OCI-LY1 (cell line): ENCODE data around the gene CCDC78.

Experiments
- H2AFZ ChIP-seq: fragments of 200-600 bp; sonication (generic), shearing (Covaris generic); 2 replicates; pipeline ENCODE4 v1.6.0; 2014; ENCODE audit warnings: antibody characterized with exemption, mild to moderate bottlenecking, low read length
- H3F3A ChIP-seq: fragments of 200-600 bp; sonication (generic), shearing (Covaris generic); 2 replicates; pipeline ENCODE4 v1.6.0; 2014; ENCODE audit warnings: mild to moderate bottlenecking, antibody characterized with exemption, low read length, moderate library complexity; ENCODE audit not compliant: insufficient read depth
- H3K27ac ChIP-seq: fragments of 200-600 bp; sonication (generic); 2 replicates; pipeline ENCODE4 v1.5.1; 2014; ENCODE audit warnings: low read length, mixed run types, mild to moderate bottlenecking, low read depth; ENCODE audit not compliant: poor library complexity, severe bottlenecking
- H3K27me3 ChIP-seq: fragments of 200-600 bp; sonication (generic); 2 replicates; pipeline ENCODE4 v1.6.0; 2014; ENCODE audit warnings: antibody characterized with exemption, mild to moderate bottlenecking, low read length, moderate library complexity; ENCODE audit not compliant: insufficient read depth
- H3K36me3 ChIP-seq: fragments of 200-600 bp; sonication (generic); 2 replicates; pipeline ENCODE4 v1.6.1; 2014; ENCODE audit warnings: mild to moderate bottlenecking, antibody characterized with exemption, low read length, moderate library complexity, mixed read lengths; ENCODE audit not compliant: insufficient read depth
- H3K4me1 ChIP-seq: fragments of 200-600 bp; sonication (generic); 2 replicates; pipeline ENCODE4 v1.5.1; 2014; ENCODE audit warnings: mild to moderate bottlenecking, low read length, moderate library complexity; ENCODE audit not compliant: insufficient read depth, severe bottlenecking
- H3K4me2 ChIP-seq: fragments of 200-600 bp; sonication (generic), shearing (Covaris generic); 2 replicates; pipeline ENCODE4 v1.6.1; 2014; ENCODE audit warnings: low read length
- H3K4me3 ChIP-seq: fragments of 200-600 bp; sonication (generic); 2 replicates; pipeline ENCODE4 v1.5.1; 2014; ENCODE audit warnings: low read length, low read depth, mild to moderate bottlenecking, mixed read lengths; ENCODE audit not compliant: poor library complexity, severe bottlenecking
- H3K79me2 ChIP-seq: fragments of 200-600 bp; shearing (Covaris generic); 2 replicates; pipeline ENCODE4 v1.6.1; 2016; ENCODE audit warnings: mixed run types, low read length, mixed read lengths; ENCODE audit not compliant: insufficient read depth
- H3K9ac ChIP-seq: fragments of 200-600 bp; sonication (generic), shearing (Covaris generic); 2 replicates; pipeline ENCODE4 v1.6.1; 2014; ENCODE audit warnings: mild to moderate bottlenecking, low read length, mixed read lengths
- H3K9me2 ChIP-seq: fragments of 200-600 bp; sonication (generic), shearing (Covaris generic); 2 replicates; pipeline ENCODE4 v1.6.1; 2014; ENCODE audit warnings: low read depth, mild to moderate bottlenecking, low read length, mixed read lengths
- H3K9me3 ChIP-seq: fragments of 200-600 bp; shearing (Covaris generic); 2 replicates; pipeline ENCODE4 v1.6.1; 2014; ENCODE audit warnings: low read length, mixed read lengths
- H4K20me1 ChIP-seq: fragments of 200-600 bp; sonication (generic), shearing (Covaris generic); 2 replicates; pipeline ENCODE4 v1.6.0; 2016; ENCODE audit warnings: mild to moderate bottlenecking, low read length; ENCODE audit not compliant: insufficient read depth
- CTCF ChIP-seq: fragments of 200-600 bp; sonication (generic), shearing (Covaris generic); IDR thresholded peaks from 2 replicates; pipeline ENCODE4 v1.5.1; 2017; ENCODE audit warnings: mild to moderate bottlenecking, antibody characterized with exemption, low read length, moderate library complexity, mixed read lengths
- EZH2 ChIP-seq: fragments of 200-600 bp; sonication (generic), shearing (Covaris generic); IDR thresholded peaks from 2 replicates; pipeline ENCODE4 v1.8.0; 2017; ENCODE audit warnings: borderline replicate concordance, mixed run types, mild to moderate bottlenecking, antibody characterized with exemption, low read length, moderate library complexity, mixed read lengths

Gene CCDC78

GRCh38 chr16:729768-730665 is 3.8 kb upstream of the CCDC78 start:
- H3K36me3 ChIP-seq = peaks cover 49% of the 10 kb centered on the region
- no peaks in the 10 kb centered on the region for H3K9me3 ChIP-seq
- H3K4me1 ChIP-seq = peaks cover 22% of the 10 kb centered on the region
- H3K4me2 ChIP-seq = peak overlapping the region; percentile 57
- peak overlapping the region; percentile 43; the same call in 1 of the 2 replicates for H3K9ac ChIP-seq
- H2AFZ ChIP-seq = no peak overlapping the region
- peak overlapping the region; percentile 93 for H3K4me3 ChIP-seq
- peak overlapping the region; percentile 58 for H3K27ac ChIP-seq
- no peaks in the 10 kb centered on the region for H4K20me1 ChIP-seq
- no peaks in the 10 kb centered on the region for H3K79me2 ChIP-seq
- no peaks in the 10 kb centered on the region for H3K27me3 ChIP-seq
- no peak for TF ChIP-seq EZH2
- no peak for TF ChIP-seq CTCF
- H3K9me2 ChIP-seq = no peaks in the 10 kb centered on the region
- peaks cover 4% of the 10 kb centered on the region; the same call in 1 of the 2 replicates for H3F3A ChIP-seq

GRCh38 chr16:728890-729744 is 2.9 kb upstream of the CCDC78 start:
- no peaks in the 10 kb centered on the region for H3K27me3 ChIP-seq
- peaks cover 22% of the 10 kb centered on the region for H3K4me1 ChIP-seq
- no peaks in the 10 kb centered on the region for H3K9me3 ChIP-seq
- peaks cover 40% of the 10 kb centered on the region for H3K36me3 ChIP-seq
- no peak for TF ChIP-seq CTCF
- TF ChIP-seq EZH2 = no peak
- peak overlapping the region; percentile 75 for H3K4me2 ChIP-seq
- peak overlapping the region; percentile 67; the same call in 1 of the 2 replicates for H3K9ac ChIP-seq
- H3K79me2 ChIP-seq = no peaks in the 10 kb centered on the region
- H2AFZ ChIP-seq = no peak overlapping the region
- peak overlapping the region; percentile 58 for H3K27ac ChIP-seq
- peak overlapping the region; percentile 93 for H3K4me3 ChIP-seq
- H3F3A ChIP-seq = peaks cover 4% of the 10 kb centered on the region; the same call in 1 of the 2 replicates
- H4K20me1 ChIP-seq = no peaks in the 10 kb centered on the region
- no peaks in the 10 kb centered on the region for H3K9me2 ChIP-seq

GRCh38 chr16:728131-728889 is 2.1 kb upstream of the CCDC78 start:
- Histone ChIP-seq H3F3A (peaks cover 4% of the 10 kb centered on the region; the same call in 1 of the 2 replicates), H2AFZ (no peak overlapping the region), H3K9me3 (no peaks in the 10 kb centered on the region), H4K20me1 (no peaks in the 10 kb centered on the region), H3K27me3 (no peaks in the 10 kb centered on the region), H3K9ac (peak overlapping the region; percentile 67), H3K9me2 (no peaks in the 10 kb centered on the region), H3K4me3 (peak overlapping the region; percentile 93), H3K4me1 (peaks cover 25% of the 10 kb centered on the region), H3K36me3 (peaks cover 34% of the 10 kb centered on the region), H3K27ac (peak overlapping the region; percentile 43), H3K4me2 (peak overlapping the region; percentile 75), H3K79me2 (no peaks in the 10 kb centered on the region)
- no peak for TF ChIP-seq EZH2
- no peak for TF ChIP-seq CTCF
